Stimulated activated CD4-positive, alpha-beta T cell treated with anti-CD3 and anti-CD28 coated beads, Interleukin-1b, Interleukin-23, amount 100 ng/mL, for 24 hours (primary cell): ENCODE measurements around the gene CBR4.

Experiments
- DNase-seq, 4 experiments: peaks; one replicate each; pipeline ENCODE4 v3.0.0-alpha.2; 2020; ENCODE audit warnings: low read depth in 4 of 4, low spot score in 1 of 4

The CBR4 gene

GRCh38 chr4:169010125-169011023 lies at the start of gene CBR4:
TSS of gene CBR4 (minus strand) at chr4:169010255. CDS start at chr4:169010089, 166 bp downstream.
- DNase-seq = peak; percentile 82 to 91 (median 88)

GRCh38 chr4:169059306-169060211 lies 49.5 kb upstream of the CBR4 start:
- no peak for DNase-seq

- DNase-seq = no peak
These were observed 48.3 kb upstream of the CBR4 start for GRCh38 chr4:169058312-169058711.

GRCh38 chr4:169054879-169055278 lies 44.8 kb upstream of the CBR4 start:
- no peak for DNase-seq

GRCh38 chr4:169052594-169052945 lies 42.5 kb upstream of the CBR4 start:
- no peak for DNase-seq

GRCh38 chr4:169051761-169052593 lies 41.9 kb upstream of the CBR4 start:
- DNase-seq = no peak

- no peak for DNase-seq
These were observed 41.1 kb upstream of the CBR4 start for GRCh38 chr4:169050881-169051760.

- no peak for DNase-seq
These were observed 40.2 kb upstream of the CBR4 start for GRCh38 chr4:169050284-169050683.

GRCh38 chr4:169048868-169049414 lies 38.9 kb upstream of the CBR4 start:
- DNase-seq = no peak

- no peak for DNase-seq
These were observed 37.9 kb upstream of the CBR4 start for GRCh38 chr4:169047956-169048355.

- no peak for DNase-seq
These were observed 36.0 kb upstream of the CBR4 start for GRCh38 chr4:169045862-169046584.

GRCh38 chr4:169044714-169045447 lies 34.8 kb upstream of the CBR4 start:
- no peak for DNase-seq

GRCh38 chr4:169042608-169043007 lies 32.6 kb upstream of the CBR4 start:
- DNase-seq = no peak

- no peak for DNase-seq
These were observed 30.7 kb upstream of the CBR4 start for GRCh38 chr4:169040559-169041261.

- no peak for DNase-seq
These were observed 29.3 kb upstream of the CBR4 start for GRCh38 chr4:169039251-169039954.

- DNase-seq = no peak
These were observed 27.5 kb upstream of the CBR4 start for GRCh38 chr4:169037506-169037905.
